ENCODE data around the gene UBE2H.
A peak's percentile ranks its signal among the peaks of the same experiment; 100 is the strongest.

The UBE2H gene

DNA sequence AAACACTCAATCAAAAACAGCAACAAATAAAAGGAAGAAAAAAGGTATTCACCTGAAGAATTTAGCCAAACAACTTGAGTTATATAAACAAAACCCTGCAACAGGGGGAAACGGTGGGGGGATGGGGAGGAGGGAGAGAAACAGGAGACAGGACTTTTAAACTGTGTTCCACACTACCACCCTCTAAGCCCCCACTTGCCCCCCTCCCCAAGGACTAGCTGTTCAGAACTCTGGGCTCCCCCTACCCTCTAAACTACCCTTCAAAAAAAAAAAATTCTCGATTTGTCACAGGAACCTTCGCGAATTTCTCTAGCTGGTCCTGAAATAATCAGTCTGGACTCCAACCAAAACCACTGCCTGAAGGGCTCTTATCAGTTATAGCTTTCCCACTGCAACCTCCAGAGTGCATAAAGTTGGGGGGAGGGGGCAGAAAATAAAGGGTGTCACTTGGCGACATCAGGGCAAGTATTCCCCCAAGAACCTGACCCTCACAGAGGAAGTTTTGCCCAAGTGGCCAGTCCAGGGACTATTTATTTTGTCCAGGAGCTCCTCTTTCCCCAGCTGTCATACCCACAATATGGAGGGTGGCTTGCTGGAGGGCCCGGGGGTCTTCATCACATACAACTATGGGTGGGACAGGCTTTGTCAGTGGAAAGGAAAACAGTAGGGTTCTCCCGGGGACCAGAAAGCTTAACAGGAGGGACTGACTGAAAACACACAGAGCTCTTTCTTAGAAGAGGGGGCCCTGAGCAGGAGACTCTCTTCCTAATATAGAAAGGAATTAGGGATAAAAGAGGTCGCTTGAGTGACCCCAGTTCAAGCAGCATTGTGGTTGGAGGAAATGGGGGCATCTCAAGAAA, 1.3 kb downstream of the UBE2H start:
- Histone ChIP-seq H3K9me3 (no peaks in the 10 kb centered on the region), H3K4me3 (ENCODE audit: low read depth, low read length) (peak overlapping the region; percentile 95), H3K27me3 (no peaks in the 10 kb centered on the region), H3K4me1 (no peaks in the 10 kb centered on the region), H3K36me3 (no peaks in the 10 kb centered on the region)
- peak; percentile 18 for DNase-seq
- TF ChIP-seq, protein P1, sequence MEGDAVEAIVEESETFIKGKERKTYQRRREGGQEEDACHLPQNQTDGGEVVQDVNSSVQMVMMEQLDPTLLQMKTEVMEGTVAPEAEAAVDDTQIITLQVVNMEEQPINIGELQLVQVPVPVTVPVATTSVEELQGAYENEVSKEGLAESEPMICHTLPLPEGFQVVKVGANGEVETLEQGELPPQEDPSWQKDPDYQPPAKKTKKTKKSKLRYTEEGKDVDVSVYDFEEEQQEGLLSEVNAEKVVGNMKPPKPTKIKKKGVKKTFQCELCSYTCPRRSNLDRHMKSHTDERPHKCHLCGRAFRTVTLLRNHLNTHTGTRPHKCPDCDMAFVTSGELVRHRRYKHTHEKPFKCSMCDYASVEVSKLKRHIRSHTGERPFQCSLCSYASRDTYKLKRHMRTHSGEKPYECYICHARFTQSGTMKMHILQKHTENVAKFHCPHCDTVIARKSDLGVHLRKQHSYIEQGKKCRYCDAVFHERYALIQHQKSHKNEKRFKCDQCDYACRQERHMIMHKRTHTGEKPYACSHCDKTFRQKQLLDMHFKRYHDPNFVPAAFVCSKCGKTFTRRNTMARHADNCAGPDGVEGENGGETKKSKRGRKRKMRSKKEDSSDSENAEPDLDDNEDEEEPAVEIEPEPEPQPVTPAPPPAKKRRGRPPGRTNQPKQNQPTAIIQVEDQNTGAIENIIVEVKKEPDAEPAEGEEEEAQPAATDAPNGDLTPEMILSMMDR (IDR thresholded peaks at IDR 0.05; ENCODE audit: low read depth, low read length): no peak

DNA sequence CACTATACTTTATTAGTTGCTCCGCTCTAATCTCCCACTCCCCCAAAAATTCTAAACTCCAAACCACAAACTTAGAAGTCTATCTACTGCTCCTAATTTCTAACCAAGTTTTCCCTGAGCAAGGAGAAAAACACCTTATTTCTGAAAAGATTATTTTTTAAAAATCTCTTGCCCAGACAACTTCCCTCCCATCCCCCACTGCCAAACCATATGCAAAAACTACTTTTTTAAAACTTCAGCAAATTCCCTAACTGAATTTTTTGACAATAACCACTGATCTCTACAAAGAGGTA, 1.9 kb downstream of the UBE2H start:
- no peaks in the 10 kb centered on the region for H3K36me3 ChIP-seq
- H3K27me3 ChIP-seq: no peaks in the 10 kb centered on the region
- H3K9me3 ChIP-seq: no peaks in the 10 kb centered on the region
- no peak for DNase-seq
- H3K4me1 ChIP-seq: no peaks in the 10 kb centered on the region
- TF ChIP-seq, protein P1 (IDR thresholded peaks at IDR 0.05; ENCODE audit: low read depth, low read length): no peak
- peak overlapping the region; percentile 95 for H3K4me3 ChIP-seq (ENCODE audit: low read depth, low read length)

DNA sequence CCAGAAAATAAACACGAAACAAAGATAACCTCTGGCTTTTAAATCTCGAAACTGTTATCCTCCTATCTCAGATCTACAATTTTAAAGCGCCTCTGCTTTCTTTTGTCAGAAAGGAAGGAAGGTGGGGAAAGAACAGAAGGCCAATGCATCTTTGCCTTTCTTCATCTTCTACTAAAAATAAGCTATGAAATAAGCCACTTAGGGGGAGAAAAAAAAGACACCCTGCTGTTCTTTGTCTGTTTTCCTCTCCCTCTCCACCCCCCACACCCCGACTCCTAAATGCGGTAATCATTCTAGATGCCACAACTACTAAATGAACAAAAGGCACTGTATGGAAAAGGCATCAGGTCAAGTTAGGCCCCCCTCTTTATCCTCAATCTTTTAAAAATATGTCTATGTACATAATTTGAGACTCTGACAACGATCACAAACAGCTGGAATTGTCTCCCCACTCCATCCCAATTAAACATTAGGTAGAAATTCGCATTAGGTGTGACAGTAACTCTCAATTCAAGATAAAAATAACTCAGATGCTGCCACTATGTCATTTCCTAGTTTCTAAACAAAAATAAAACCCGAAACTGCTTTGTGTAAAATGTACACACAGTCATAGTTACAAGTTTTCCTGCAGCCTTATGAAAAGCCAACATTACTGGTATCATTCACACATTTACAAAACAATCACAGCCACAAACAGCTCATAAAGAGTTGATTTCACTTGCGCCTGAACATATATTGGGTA, 2.4 kb downstream of the UBE2H start:
- Histone ChIP-seq H3K4me1 (no peaks in the 10 kb centered on the region), H3K36me3 (no peaks in the 10 kb centered on the region), H3K4me3 (ENCODE audit: low read depth, low read length) (peak overlapping the region; percentile 95), H3K9me3 (no peaks in the 10 kb centered on the region), H3K27me3 (no peaks in the 10 kb centered on the region)
- DNase-seq: no peak
- TF ChIP-seq, protein P1 (IDR thresholded peaks at IDR 0.05; ENCODE audit: low read depth, low read length): no peak

DNA sequence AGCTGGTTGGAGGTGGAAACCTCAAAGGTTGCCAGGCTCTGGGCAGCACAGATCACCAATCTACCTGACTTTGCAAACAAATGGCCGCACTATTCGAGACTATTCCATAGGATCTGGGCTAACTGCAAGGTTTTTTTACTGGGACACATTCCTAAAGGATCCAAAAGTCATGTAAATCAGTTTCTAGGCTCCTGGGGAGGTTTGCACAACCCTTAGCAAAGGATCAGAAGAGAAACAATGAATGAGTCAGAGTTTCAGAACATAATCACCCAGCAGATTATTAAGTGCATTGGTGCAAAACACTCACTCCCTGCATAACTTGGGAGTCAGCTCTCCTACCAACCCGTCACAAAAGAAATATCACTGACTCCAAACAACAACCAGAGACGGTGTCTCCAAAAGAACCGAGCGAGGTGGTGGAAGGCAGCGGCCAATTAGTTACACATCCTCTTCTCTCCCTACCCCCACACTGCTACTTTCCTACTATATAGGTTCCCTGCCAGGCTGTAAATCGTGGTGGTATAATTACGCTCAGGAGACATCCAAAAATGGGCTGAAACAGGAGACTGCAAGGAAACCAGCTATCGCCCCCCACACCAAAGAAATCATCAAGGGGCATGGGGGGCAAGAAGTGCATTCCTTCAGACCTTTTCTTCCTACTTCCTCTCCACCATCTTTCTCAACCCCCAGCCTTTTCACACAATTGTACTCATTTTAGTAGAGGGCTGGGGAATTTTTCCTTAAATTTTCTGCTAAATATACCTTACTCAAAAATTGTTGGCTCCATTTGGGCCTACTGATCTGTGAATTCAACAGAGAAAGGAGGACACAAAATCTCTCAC, 3.2 kb downstream of the UBE2H start:
- Histone ChIP-seq H3K4me1 (no peaks in the 10 kb centered on the region), H3K27me3 (no peaks in the 10 kb centered on the region), H3K4me3 (ENCODE audit: low read depth, low read length) (peak overlapping the region; percentile 95), H3K36me3 (no peaks in the 10 kb centered on the region), H3K9me3 (no peaks in the 10 kb centered on the region)
- no peak for DNase-seq
- TF ChIP-seq, protein P1 (IDR thresholded peaks at IDR 0.05; ENCODE audit: low read depth, low read length): no peak

DNA sequence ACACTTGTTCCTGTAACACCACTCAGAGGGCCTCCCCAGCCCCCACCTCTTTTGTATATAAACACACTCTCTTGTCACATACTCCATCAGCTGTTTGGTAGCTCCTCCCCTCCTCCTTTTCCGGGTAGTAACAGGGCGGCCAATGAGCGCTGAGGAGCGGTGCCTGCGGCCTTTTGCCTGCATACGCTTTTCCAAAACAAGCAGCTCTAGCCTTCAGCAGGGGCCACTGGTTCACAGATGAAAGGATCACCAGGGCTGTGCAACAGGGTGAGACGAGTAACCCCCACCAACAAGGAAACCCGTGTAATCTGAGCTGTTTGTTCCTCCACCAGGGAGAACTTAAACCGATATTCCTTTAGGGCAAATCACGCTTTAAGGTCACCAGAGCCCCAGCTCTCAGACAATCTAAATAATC, 3.9 kb downstream of the UBE2H start:
- Histone ChIP-seq H3K9me3 (no peaks in the 10 kb centered on the region), H3K4me3 (ENCODE audit: low read depth, low read length) (peak overlapping the region; percentile 95), H3K36me3 (no peaks in the 10 kb centered on the region), H3K27me3 (no peaks in the 10 kb centered on the region), H3K4me1 (no peaks in the 10 kb centered on the region)
- TF ChIP-seq, protein P1 (IDR thresholded peaks at IDR 0.05; ENCODE audit: low read depth, low read length): no peak
- DNase-seq: peak; percentile 90

Measured in BE2C (cell line).